Psoas muscle (tissue), 8 donors: ENCODE results near the gene ABCB8. TPM values are rescaled to one million over a fixed set of nuclear protein-coding genes. Genes with fewer than 3 reads are reported as not detected.

Source experiments
- ATAC-seq, 4 donors: fragments of 200-7000 bp; cut with Tn5 transposase; one replicate each; pipeline ENCODE4 v1.9.1; 2020; ENCODE audit warnings: moderate library complexity in 3 of 4, mild to moderate bottlenecking in 2 of 4
- DNase-seq, 2 donors: peaks; one replicate each; pipeline ENCODE4 v3.0.0-alpha.2; 2020
- H3K27ac ChIP-seq: fragments of 200-600 bp; one replicate; pipeline ENCODE4 v1.8.0; 2022
- H3K27me3 ChIP-seq, 3 donors: fragments of 200-600 bp in 1 of 3; one replicate each; pipeline versions ENCODE4 v1.6.1 to v1.8.0; 2013 to 2022; ENCODE audit warnings: low read length in 2 of 3, mild to moderate bottlenecking in 2 of 3, moderate library complexity in 1 of 3; ENCODE audit not compliant: insufficient read depth in 3 of 3
- H3K36me3 ChIP-seq, 2 donors: fragments of 200-600 bp in 1 of 2; one replicate each; pipeline versions ENCODE4 v1.6.1 to v1.8.0; 2013 to 2022; ENCODE audit warnings: low read depth in 1 of 2, mild to moderate bottlenecking in 1 of 2, moderate library complexity in 1 of 2; ENCODE audit not compliant: insufficient read depth in 1 of 2
- H3K4me1 ChIP-seq: fragments of 200-600 bp; one replicate; pipeline ENCODE4 v1.8.0; 2022
- H3K4me3 ChIP-seq: fragments of 200-600 bp; one replicate; pipeline ENCODE4 v1.8.0; 2022; ENCODE audit warnings: mild to moderate bottlenecking
- H3K9me3 ChIP-seq: fragments of 200-600 bp; one replicate; pipeline ENCODE4 v1.8.0; 2022
- WGBS, 3 donors: extraction: QIAGEN DNeasy Blood & Tissue Kit; methylation state at CpG; one replicate each; pipeline versions ENCODE4 v1.1.6 to v1.1.7; 2013; 5-methylcytosine and 5-hydroxymethylcytosine counted together
- intact Hi-C, 2 donors: fragments of 100-400 bp; cut with DNase I; formaldehyde crosslinking; loops; one replicate each; pipeline versions ENCODE4 v1.11.0 to v1.14.2; 2022
- polyA plus RNA-seq, 3 donors: library from polyadenylated mRNA; stranded (reverse); fragments of 200-250 nt; gene quantifications; one replicate each; pipeline ENCODE4 v1.2.3, GENCODE V29; 2013
- total RNA-seq, 4 donors: library from RNA; stranded (reverse); fragmentation: NEBNext Ultra II Directional in 2 of 4; extraction: Animal tissue kit (Norgen Biotek cat#: 25700) in 2 of 4; gene quantifications; one replicate each; pipeline versions ENCODE4 v1.2.1 to v1.2.4, GENCODE V29; 2021 to 2023
- TF ChIP-seq, protein P1 (sequence below): fragments of 200-600 bp; IDR thresholded peaks from one replicate; pipeline ENCODE4 v1.8.0; 2022; ENCODE audit warnings: antibody characterized with exemption
- donor health status: healthy with polysubstance abuse.
- donor health status: DM: no; HTN: no; CAD: no; lungs with moderate emphysema.
- donor health status: Bipolar disorder and iron deficiency.
- donor health status: healthy.
- donor health status: DM: yes; HTN: yes; CAD: no.
- donor health status: DM: no; HTN: no; CAD: no.
- donor health status: DM: no; HTN: no; CAD: no.
- donor health status: DM: yes; HTN: yes; CAD: no.

ABCB8 gene
- total and polyA plus RNA-seq, 7 donors, result 9.3 to 20.7 (median 16.6) TPM

DNA sequence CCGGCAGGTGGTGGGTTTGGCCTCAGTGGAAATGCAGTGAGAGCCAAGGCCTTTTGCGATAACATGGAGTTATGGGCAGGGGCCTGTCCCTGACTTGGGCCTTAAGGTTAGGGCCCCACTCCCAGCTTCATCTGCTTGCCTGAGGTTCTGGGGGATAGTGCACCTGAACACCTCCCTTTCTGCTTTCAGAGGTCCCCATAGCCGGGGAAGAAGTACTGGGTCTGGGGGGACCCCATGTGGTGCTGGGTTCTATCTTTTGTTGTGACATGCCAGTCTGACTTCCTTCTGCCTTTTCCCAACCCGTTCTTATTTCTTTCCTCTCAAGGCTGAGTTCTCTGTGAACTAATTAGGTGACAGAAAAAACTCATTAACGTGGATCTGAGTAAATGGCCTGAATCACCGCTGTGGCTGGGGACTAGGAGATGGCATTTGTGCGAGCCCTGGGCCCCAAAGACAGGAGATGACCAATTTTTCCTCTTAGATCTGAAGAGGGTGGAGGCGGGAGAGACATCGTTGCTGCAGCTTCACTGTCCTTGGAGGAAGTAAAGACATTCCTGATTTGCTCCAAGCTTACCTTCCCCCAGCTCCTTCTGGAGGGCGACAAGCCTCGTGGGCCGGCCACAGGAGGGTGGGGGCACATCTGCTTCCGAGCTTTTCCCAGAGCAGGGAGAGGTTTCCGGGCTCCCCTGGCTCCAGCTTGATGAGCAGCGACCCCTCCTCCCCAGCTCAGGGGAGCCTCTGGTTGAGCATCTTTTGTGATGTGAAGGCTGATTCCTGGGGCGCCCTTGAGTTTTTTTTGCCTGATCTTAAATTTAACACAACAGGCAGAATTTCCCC lies 60.0 kb downstream of the ABCB8 start:
- TF ChIP-seq, protein P1, sequence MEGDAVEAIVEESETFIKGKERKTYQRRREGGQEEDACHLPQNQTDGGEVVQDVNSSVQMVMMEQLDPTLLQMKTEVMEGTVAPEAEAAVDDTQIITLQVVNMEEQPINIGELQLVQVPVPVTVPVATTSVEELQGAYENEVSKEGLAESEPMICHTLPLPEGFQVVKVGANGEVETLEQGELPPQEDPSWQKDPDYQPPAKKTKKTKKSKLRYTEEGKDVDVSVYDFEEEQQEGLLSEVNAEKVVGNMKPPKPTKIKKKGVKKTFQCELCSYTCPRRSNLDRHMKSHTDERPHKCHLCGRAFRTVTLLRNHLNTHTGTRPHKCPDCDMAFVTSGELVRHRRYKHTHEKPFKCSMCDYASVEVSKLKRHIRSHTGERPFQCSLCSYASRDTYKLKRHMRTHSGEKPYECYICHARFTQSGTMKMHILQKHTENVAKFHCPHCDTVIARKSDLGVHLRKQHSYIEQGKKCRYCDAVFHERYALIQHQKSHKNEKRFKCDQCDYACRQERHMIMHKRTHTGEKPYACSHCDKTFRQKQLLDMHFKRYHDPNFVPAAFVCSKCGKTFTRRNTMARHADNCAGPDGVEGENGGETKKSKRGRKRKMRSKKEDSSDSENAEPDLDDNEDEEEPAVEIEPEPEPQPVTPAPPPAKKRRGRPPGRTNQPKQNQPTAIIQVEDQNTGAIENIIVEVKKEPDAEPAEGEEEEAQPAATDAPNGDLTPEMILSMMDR, result no peak
- peak overlapping the region; percentile 86 for H3K4me3 ChIP-seq
- H3K4me1 ChIP-seq, result peaks cover 30% of the 10 kb centered on the region
- DNase-seq, result peak in 1 of 2 donors; percentile 25
- no peaks in the 10 kb centered on the region for H3K9me3 ChIP-seq
- 50 to 64% (median 54%) methylated on average over 16 of the region's 16 CpGs for WGBS, 3 donors
- intact Hi-C loops, result loop anchor here in 1 of 2 donors (2.0 kb wide), 1 partner anchor 23 kb away; no protein-coding TSS in a partner anchor
- no peak for ATAC-seq
- peaks cover 0 to 8% of the 10 kb centered on the region in 2 donors for H3K36me3 ChIP-seq
- H3K27me3 ChIP-seq, result no peaks in the 10 kb centered on the region
- peak overlapping the region; percentile 84 for H3K27ac ChIP-seq

DNA sequence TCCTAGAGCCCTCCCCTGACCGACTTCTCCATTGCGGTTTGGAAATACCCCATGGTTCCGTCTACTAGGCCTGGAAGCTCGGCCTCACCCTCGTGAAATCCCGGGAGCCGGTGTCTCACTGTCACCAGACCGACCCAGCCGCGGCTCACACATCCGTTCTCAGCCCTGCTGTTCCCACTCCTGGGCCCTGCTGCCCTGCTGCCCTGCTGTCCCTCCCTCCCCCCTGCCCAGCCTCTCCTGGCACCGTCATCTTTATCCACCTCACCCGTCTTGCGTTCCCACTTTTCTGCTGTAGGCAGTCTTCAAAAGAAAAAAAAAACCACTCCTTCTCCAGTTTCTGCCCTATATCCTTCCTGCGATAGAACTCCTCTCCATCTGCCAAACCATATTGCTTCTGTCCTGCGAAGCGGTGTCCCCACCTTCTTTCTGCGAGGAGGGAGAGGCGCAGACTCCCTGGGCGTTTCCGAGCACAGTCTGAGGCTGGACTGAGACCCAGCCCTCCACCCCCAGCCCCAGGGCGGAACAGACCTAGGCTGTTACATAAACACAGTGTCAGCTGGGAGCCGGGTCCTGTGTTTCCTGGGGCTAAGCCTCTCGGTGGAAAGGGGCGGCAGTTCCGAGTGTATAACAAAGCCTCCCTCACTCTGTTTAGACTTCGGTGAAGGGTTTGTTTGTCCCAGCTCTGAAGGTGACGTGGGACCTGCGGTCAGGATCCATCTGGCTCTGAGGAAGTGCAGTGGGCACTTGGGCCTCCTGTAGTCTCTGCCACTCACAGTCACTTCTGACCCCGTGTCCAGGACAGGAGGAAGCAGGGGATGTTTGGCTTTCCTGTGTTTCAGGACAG lies 60.8 kb downstream of the ABCB8 start:
- H3K9me3 ChIP-seq, result no peaks in the 10 kb centered on the region

DNA sequence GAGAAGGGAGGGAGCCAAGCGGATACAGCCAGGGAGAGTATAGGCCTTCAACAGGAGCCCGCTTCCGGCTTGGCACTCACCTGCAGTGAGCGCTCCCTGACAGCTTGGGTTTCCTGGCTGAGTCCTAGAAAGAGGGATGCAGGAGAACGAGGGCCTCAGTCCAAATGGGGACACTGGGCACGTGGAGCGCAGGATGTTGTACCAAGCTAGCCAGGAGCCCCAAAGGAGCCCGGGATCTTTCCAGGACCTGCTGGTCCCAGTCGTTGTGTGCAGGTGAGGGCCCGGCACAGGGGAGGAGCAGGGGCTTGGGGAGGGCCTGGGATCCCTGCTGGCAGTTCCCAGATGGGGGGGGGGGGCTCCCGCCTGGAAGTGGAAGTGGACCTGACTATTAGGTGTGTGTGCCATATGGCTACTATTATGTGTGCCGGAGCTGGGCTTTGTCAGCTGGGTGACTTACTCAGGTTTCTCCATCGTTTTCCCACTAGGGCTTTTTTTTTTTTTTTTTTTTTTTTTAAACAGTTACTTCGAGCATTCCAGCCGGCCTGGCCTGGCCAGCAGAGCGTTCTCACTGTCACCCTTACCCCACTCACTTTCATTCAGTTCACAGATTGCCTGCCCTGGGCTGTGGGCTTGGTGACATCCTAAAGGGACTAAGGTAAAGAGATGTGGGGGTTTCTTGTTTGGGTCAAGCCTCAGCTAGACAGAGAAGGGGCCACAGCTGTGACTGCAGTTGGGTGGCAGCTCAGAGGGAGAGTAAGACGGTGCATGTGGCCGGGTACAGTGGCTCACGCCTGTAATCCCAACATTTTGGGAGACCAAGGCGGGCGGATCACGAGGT lies 61.9 kb downstream of the ABCB8 start:
- intact Hi-C loops, result loop anchor here in 1 of 2 donors (2.0 kb wide), 1 partner anchor 21 kb away; no protein-coding TSS in a partner anchor
- H3K27me3 ChIP-seq, result no peaks in the 10 kb centered on the region
- DNase-seq (no peak), ATAC-seq (no peak)
- peaks cover 22% of the 10 kb centered on the region for H3K4me1 ChIP-seq
- TF ChIP-seq, protein P1, result no peak
- H3K27ac ChIP-seq, result peak overlapping the region; percentile 84
- no peak overlapping the region for H3K4me3 ChIP-seq
- no peaks in the 10 kb centered on the region for H3K9me3 ChIP-seq
- WGBS, 3 donors, result 63 to 68% (median 65%) methylated on average over 20 to 22 of the region's 22 CpGs
- H3K36me3 ChIP-seq, result peaks cover 0 to 8% of the 10 kb centered on the region in 2 donors

More for the DNA sequence above, 60.8 kb downstream of the ABCB8 start:
- peak; percentile 72 to 83 for DNase-seq
- WGBS, 3 donors, result 54 to 58% (median 54%) methylated on average over 30 of the region's 30 CpGs
- peak overlapping the region; percentile 84 for H3K27ac ChIP-seq
- intact Hi-C loops, result loop anchor here in 1 of 2 donors (2.0 kb wide), 1 partner anchor 22 kb away; no protein-coding TSS in a partner anchor
- H3K4me3 ChIP-seq, result peak overlapping the region; percentile 86
- ATAC-seq, result no peak
- peaks cover 0 to 8% of the 10 kb centered on the region in 2 donors for H3K36me3 ChIP-seq
- H3K4me1 ChIP-seq, result peaks cover 24% of the 10 kb centered on the region
- TF ChIP-seq, protein P1, result no peak
- no peaks in the 10 kb centered on the region for H3K27me3 ChIP-seq

DNA sequence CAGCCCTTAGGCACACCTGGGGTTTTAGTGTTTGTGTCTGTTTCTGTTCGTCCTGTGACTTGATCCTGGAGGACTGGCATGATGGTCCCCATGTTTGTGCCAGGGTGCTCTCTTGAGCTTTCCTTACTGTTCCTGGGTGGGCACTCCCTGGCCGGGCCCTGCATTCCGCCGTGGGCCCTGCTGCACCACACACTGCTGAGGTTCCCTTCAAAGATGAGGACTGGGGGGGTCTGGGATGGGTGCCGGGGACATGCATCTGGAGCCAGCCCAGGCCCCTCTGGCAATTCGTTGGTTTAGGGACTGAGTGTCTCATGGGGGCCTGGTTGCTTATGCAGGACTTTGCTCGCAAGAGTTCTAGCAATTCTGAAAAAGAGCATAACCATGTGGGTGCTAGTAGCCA lies 62.8 kb downstream of the ABCB8 start:
- no peak overlapping the region for H3K27ac ChIP-seq
- H3K27me3 ChIP-seq, result no peaks in the 10 kb centered on the region
- DNase-seq (no peak), ATAC-seq (no peak)
- TF ChIP-seq, protein P1, result no peak
- H3K4me1 ChIP-seq, result peaks cover 18% of the 10 kb centered on the region
- H3K4me3 ChIP-seq, result no peak overlapping the region
- intact Hi-C loops, result no loop called here
- H3K9me3 ChIP-seq, result no peaks in the 10 kb centered on the region
- 77 to 87% (median 83%) methylated on average over 7 of the region's 7 CpGs for WGBS, 3 donors
- peaks cover 0 to 8% of the 10 kb centered on the region in 2 donors for H3K36me3 ChIP-seq
